ENCODE data around the gene MCF2L. TPM values are rescaled to one million over a fixed set of nuclear protein-coding genes. Genes with fewer than 3 reads are reported as not detected.

The MCF2L gene
- total and polyA plus RNA-seq, 5 donors, result 18.0 to 47.5 (median 33.2) TPM

- Histone ChIP-seq H3K27me3 (ENCODE audit: control insufficient read depth, insufficient read depth) (no peaks in the 10 kb centered on the region), H3K4me3 (ENCODE audit: low read length) (no peak overlapping the region), H3K9me3 (ENCODE audit: control insufficient read depth, low read length) (no peaks in the 10 kb centered on the region), H3K4me1 (ENCODE audit: control insufficient read depth, insufficient read depth, low read length) (peaks cover 2% of the 10 kb centered on the region), H3K27ac (ENCODE audit: low read length) (peak overlapping the region; percentile 65)
- DNase-seq (no peak), ATAC-seq (peak in 1 of 2 donors; percentile 17)
- 76% methylated on average over 29 of the region's 29 CpGs for WGBS
- intact Hi-C loops (cut with DNase I), result loop anchor here in 1 of 4 donors (10.0 kb wide), 1 partner anchor 66 kb away; no protein-coding TSS in a partner anchor
These were observed 10.7 kb upstream of the MCF2L start for GRCh38 chr13:112958127-112958989.

GRCh38 chr13:112959206-112959605, 9.8 kb upstream of the MCF2L start:
- no peak overlapping the region for H3K4me3 ChIP-seq (ENCODE audit: low read length)
- intact Hi-C loops (cut with DNase I), result loop anchor here in 1 of 4 donors (10.0 kb wide), 1 partner anchor 66 kb away; no protein-coding TSS in a partner anchor
- ATAC-seq, result peak; percentile 53 to 82

GRCh38 chr13:112959701-112960542, 9.1 kb upstream of the MCF2L start:
- Histone ChIP-seq H3K4me1 (ENCODE audit: control insufficient read depth, insufficient read depth, low read length) (peaks cover 2% of the 10 kb centered on the region), H3K27me3 (ENCODE audit: control insufficient read depth, insufficient read depth) (no peaks in the 10 kb centered on the region), H3K9me3 (ENCODE audit: control insufficient read depth, low read length) (no peaks in the 10 kb centered on the region), H3K4me3 (ENCODE audit: low read length) (no peak overlapping the region), H3K27ac (ENCODE audit: low read length) (peak overlapping the region; percentile 59)
- DNase-seq (peak in 1 of 3 donors; percentile 27), ATAC-seq (no peak)
- 83% methylated on average over 30 of the region's 30 CpGs for WGBS
- intact Hi-C loops (cut with DNase I), result loop anchor here in 1 of 4 donors (10.0 kb wide), 1 partner anchor 65 kb away; no protein-coding TSS in a partner anchor

More at GRCh38 chr13:112959206-112959605, 9.8 kb upstream of the MCF2L start:
- Histone ChIP-seq H3K4me1 (ENCODE audit: control insufficient read depth, insufficient read depth, low read length) (peaks cover 2% of the 10 kb centered on the region), H3K9me3 (ENCODE audit: control insufficient read depth, low read length) (no peaks in the 10 kb centered on the region), H3K27me3 (ENCODE audit: control insufficient read depth, insufficient read depth) (no peaks in the 10 kb centered on the region), H3K27ac (ENCODE audit: low read length) (no peak overlapping the region)
- 41% methylated on average over 11 of the region's 11 CpGs for WGBS
- DNase-seq, result peak in 1 of 3 donors; percentile 44

GRCh38 chr13:112960706-112961105, 8.3 kb upstream of the MCF2L start:
- Histone ChIP-seq H3K27me3 (ENCODE audit: control insufficient read depth, insufficient read depth) (no peaks in the 10 kb centered on the region), H3K4me1 (ENCODE audit: control insufficient read depth, insufficient read depth, low read length) (peaks cover 2% of the 10 kb centered on the region), H3K9me3 (ENCODE audit: control insufficient read depth, low read length) (no peaks in the 10 kb centered on the region), H3K27ac (ENCODE audit: low read length) (peak overlapping the region; percentile 59), H3K4me3 (ENCODE audit: low read length) (no peak overlapping the region)
- ATAC-seq (no peak), DNase-seq (peak in 1 of 3 donors; percentile 26)
- intact Hi-C loops (cut with DNase I), result no loop called here
- 80% methylated on average over 7 of the region's 7 CpGs for WGBS

GRCh38 chr13:112961457-112962369, 7.3 kb upstream of the MCF2L start:
- Histone ChIP-seq H3K4me3 (ENCODE audit: low read length) (no peak overlapping the region), H3K27ac (ENCODE audit: low read length) (no peak overlapping the region), H3K27me3 (ENCODE audit: control insufficient read depth, insufficient read depth) (no peaks in the 10 kb centered on the region), H3K4me1 (ENCODE audit: control insufficient read depth, insufficient read depth, low read length) (peaks cover 2% of the 10 kb centered on the region), H3K9me3 (ENCODE audit: control insufficient read depth, low read length) (no peaks in the 10 kb centered on the region)
- DNase-seq (no peak), ATAC-seq (no peak)
- intact Hi-C loops (cut with DNase I), result no loop called here
- WGBS, result 70% methylated on average over 21 of the region's 21 CpGs

- Histone ChIP-seq H3K4me3 (ENCODE audit: low read length) (no peak overlapping the region), H3K4me1 (ENCODE audit: control insufficient read depth, insufficient read depth, low read length) (peaks cover 2% of the 10 kb centered on the region), H3K9me3 (ENCODE audit: control insufficient read depth, low read length) (no peaks in the 10 kb centered on the region), H3K27ac (ENCODE audit: low read length) (no peak overlapping the region), H3K27me3 (ENCODE audit: control insufficient read depth, insufficient read depth) (no peaks in the 10 kb centered on the region)
- ATAC-seq (no peak), DNase-seq (peak in 2 of 3 donors; percentile 11 to 45)
- WGBS, result 72% methylated on average over 9 of the region's 9 CpGs
- intact Hi-C loops (cut with DNase I), result no loop called here
These were observed 6.6 kb upstream of the MCF2L start for GRCh38 chr13:112962396-112962795.

- Histone ChIP-seq H3K27ac (ENCODE audit: low read length) (no peak overlapping the region), H3K27me3 (ENCODE audit: control insufficient read depth, insufficient read depth) (no peaks in the 10 kb centered on the region)
These were observed 5.9 kb upstream of the MCF2L start for GRCh38 chr13:112962911-112963625.

GRCh38 chr13:112963641-112964040, 5.4 kb upstream of the MCF2L start:
- H3K4me1 ChIP-seq (ENCODE audit: control insufficient read depth, insufficient read depth, low read length), result peaks cover 2% of the 10 kb centered on the region
- H3K27ac ChIP-seq (ENCODE audit: low read length), result no peak overlapping the region
- WGBS, result 90% methylated on average over 11 of the region's 11 CpGs
- H3K9me3 ChIP-seq (ENCODE audit: control insufficient read depth, low read length), result no peaks in the 10 kb centered on the region
- no peak overlapping the region for H3K4me3 ChIP-seq (ENCODE audit: low read length)
- peak in 2 of 3 donors; percentile 18 to 30 for DNase-seq
- H3K27me3 ChIP-seq (ENCODE audit: control insufficient read depth, insufficient read depth), result no peaks in the 10 kb centered on the region
- intact Hi-C loops (cut with DNase I), result no loop called here
- ATAC-seq, result no peak

More at GRCh38 chr13:112962911-112963625, 5.9 kb upstream of the MCF2L start:
- intact Hi-C loops (cut with DNase I), result no loop called here
- peak in 2 of 3 donors; percentile 12 to 16 for DNase-seq
- no peak overlapping the region for H3K4me3 ChIP-seq (ENCODE audit: low read length)
- no peaks in the 10 kb centered on the region for H3K9me3 ChIP-seq (ENCODE audit: control insufficient read depth, low read length)
- ATAC-seq, result no peak
- 71% methylated on average over 16 of the region's 16 CpGs for WGBS
- peaks cover 2% of the 10 kb centered on the region for H3K4me1 ChIP-seq (ENCODE audit: control insufficient read depth, insufficient read depth, low read length)

GRCh38 chr13:112964971-112965492, 4.0 kb upstream of the MCF2L start:
- H3K4me1 ChIP-seq (ENCODE audit: control insufficient read depth, insufficient read depth, low read length), result peaks cover under 1% of the 10 kb centered on the region
- 46% methylated on average over 12 of the region's 12 CpGs for WGBS
- ATAC-seq (peak in 1 of 2 donors; percentile 58), DNase-seq (peak in 2 of 3 donors; percentile 53)
- intact Hi-C loops (cut with DNase I), result no loop called here
- no peaks in the 10 kb centered on the region for H3K9me3 ChIP-seq (ENCODE audit: control insufficient read depth, low read length)
- no peak overlapping the region for H3K4me3 ChIP-seq (ENCODE audit: low read length)
- H3K27ac ChIP-seq (ENCODE audit: low read length), result peak overlapping the region; percentile 74
- H3K27me3 ChIP-seq (ENCODE audit: control insufficient read depth, insufficient read depth), result no peaks in the 10 kb centered on the region

Data from right cardiac atrium (tissue), 5 donors.